Hematopoietic multipotent progenitor cell (in vitro differentiated cells): ENCODE results near the gene MAD2L2. TPM values are rescaled to one million over a fixed set of nuclear protein-coding genes. Genes with fewer than 3 reads are reported as not detected.

Source experiments
- DNase-seq, 3 donors: peaks; one replicate each; pipeline ENCODE4 v3.0.0-alpha.2; 2011 to 2015; ENCODE audit warnings: low read depth in 2 of 3, low spot score in 2 of 3
- total RNA-seq: library from RNA; depleted of rRNA; stranded (reverse); fragments of >200 nt; gene quantifications from one replicate; pipeline ENCODE4 v1.2.3, GENCODE V29; 2012

Gene MAD2L2
- total RNA-seq, 1 donor = 53.1 TPM

DNA sequence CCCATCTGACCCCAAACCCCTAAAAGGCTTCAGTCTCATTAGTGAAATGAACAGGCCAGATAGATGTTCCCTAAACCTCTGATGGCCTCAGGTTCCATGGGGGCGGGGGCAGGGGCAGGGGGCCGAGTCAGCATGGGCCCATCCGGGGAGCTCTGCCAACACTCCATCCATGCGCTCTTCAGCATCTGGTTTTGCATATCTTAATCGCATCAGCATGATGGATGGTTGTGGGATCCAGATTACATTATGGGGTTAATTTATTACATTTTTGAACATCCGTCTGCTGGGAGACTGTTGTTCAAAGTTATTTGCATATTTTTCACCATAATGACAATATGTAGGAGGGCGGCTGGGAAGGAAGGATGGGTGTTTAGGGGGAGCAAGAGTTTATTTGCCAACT, 3.1 kb upstream of the MAD2L2 start:
- no peak for DNase-seq

- no peak for DNase-seq
Measured at GRCh38 chr1:11682799-11683198, 1.9 kb upstream of the MAD2L2 start.

GRCh38 chr1:11682287-11682771, 1.4 kb upstream of the MAD2L2 start:
- DNase-seq = no peak

- peak in 1 of 3 donors; percentile 19 for DNase-seq
Measured at GRCh38 chr1:11680270-11681070, 478 bp downstream of the MAD2L2 start.

DNA sequence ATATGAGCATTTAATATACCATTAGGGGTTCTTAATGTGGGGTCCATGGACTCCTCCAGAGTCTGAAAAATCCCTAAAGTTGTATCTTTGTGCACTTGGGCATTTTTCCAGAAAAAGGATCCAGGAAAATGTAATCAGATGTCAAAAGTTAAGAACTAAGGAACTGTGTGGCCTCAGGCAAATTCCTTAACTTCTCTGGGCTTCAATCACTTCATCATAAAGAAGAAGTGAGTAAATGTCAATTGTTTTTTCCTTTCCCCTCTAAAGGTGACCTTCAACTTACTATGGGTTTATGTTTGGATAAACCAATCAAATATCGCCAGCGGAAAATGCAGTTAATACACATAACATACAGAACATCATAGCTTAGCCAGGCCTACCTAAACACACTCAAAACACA, 2.5 kb downstream of the MAD2L2 start:
- no peak for DNase-seq

- DNase-seq = no peak
Measured at GRCh38 chr1:11676386-11677103, 4.4 kb downstream of the MAD2L2 start.

GRCh38 chr1:11675325-11675724, 5.6 kb downstream of the MAD2L2 start:
- no peak for DNase-seq

DNA sequence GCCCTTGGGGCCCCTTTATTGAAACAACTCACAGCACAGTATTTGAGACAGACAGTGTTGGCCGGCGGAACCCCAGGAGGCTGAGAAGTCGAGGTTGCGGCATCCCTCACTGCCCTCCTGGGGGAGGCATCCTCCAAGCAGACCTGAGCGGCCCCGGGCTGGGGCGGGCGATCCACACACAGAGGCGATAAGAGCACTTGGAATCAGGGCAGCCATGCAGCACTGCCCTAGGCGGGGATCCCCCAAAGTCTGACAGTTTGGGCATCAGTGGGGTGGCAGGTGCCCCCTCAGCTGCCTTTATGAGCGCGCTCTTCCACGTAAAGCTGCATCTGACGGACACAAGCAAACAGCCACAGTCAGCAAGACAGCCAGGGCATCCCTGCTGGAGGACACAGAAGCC, 6.5 kb downstream of the MAD2L2 start:
- DNase-seq = no peak

- DNase-seq = no peak
Measured at GRCh38 chr1:11673089-11673769, 7.7 kb downstream of the MAD2L2 start.

- no peak for DNase-seq
Measured at GRCh38 chr1:11671544-11672286, 9.2 kb downstream of the MAD2L2 start.

- DNase-seq = no peak
Measured at GRCh38 chr1:11671205-11671543, 9.8 kb downstream of the MAD2L2 start.

DNA sequence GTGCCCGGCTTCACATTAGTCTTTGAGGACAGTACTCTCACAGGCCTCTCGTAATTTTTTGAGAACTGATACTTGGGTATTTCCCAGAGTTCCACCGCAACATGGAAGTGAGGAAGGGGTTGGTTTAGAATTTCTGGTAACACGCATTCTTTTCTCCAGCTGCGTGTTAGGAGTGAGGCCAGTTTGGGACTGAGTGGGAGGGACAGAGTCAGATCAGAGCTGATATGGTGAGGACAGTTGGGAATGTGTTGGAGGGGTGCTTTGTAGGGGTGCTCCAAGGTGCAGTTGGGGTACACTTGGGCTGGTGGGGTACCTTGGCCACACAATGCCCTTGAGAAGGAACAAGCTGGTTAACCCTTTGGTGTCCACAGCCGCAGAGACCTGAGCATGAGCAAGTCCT, 10.2 kb downstream of the MAD2L2 start:
- DNase-seq = no peak

DNA sequence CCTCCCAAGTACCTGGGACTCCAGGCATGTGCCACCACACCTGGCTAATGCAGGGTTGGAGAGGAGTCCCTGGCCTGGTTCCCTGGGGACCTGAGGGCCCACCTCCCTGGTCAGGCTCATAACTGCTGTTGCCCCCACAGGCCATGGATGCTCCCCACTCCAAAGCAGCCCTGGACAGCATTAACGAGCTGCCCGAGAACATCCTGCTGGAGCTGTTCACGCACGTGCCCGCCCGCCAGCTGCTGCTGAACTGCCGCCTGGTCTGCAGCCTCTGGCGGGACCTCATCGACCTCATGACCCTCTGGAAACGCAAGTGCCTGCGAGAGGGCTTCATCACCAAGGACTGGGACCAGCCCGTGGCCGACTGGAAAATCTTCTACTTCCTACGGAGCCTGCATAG, 12.4 kb downstream of the MAD2L2 start:
- no peak for DNase-seq

DNA sequence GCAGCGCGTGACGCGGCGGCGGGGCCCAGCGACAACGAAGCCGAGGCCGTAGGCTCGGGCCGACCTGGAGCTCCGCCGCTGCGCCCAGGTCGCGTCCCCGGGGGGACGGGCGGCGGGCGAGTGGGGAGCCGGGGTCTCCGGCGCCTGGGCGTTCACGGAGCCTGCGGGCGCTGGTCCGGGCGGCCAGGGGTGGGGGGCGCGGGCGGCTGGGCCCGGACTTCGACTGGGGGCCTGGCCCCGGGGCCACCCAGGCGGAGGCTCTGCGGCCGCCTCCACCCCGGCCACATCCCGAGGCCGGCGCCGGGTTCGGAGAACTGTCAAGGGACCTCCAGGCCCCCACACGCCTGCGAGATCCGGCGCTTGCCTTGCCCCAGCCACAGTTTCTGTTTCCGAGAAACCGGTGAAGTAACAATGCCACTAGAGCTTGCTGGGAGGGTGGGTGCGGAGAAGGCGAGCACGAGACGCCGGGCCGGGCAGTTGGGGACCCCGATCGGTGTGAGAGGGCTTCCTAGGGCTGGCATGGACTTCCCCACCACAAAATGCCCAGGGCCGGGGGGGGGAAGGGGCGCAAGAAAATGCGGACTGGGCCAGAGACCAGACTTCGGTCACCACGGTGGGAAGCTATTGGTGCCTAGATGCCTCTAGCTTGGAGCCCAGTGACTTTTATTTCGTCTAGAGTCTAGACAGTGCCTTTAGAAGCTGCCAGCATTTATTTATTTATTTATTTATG, 16.4 kb downstream of the MAD2L2 start:
- DNase-seq = peak in 1 of 3 donors; percentile 61

- no peak for DNase-seq
Measured at GRCh38 chr1:11661103-11661502, 19.8 kb downstream of the MAD2L2 start.

DNA sequence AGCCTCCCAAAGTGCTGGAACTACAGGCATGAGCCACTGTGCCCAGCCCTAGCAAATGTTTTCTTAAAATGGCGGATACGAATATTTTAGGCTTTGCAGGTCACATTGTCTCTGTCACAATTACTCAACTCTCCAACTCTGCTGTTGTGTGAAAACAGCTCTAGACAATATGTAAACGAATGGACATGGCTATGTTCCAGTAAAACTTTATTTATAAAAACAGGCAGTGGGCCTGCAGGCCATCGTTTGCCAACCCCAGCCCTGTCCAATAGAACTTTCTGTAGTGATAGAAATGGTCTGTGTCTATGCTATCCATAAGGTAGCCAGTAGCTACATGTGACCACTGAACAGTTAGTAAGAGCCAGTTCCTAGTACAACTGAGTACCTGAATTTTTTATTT, 21.2 kb downstream of the MAD2L2 start:
- DNase-seq = no peak

GRCh38 chr1:11658542-11658941, 22.4 kb downstream of the MAD2L2 start:
- DNase-seq = no peak

DNA sequence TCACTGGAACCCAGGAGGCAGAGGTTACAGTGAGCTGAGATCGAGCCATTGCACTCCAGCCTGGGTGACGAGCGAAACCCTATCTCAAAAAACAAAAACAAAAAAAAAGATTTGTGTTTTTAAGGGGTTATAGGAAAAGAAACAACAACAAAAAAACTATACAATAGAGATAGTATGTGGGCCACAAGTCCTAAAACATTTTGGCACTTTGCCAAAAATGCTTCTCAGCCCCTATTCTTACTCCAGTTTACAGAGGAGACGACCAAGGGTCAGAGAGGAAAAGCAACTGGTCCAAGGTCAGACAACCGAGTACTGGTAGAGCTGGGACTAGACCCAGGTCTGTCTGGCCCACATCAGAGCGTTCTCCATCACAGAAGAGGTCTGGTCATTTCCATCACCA, 23.3 kb downstream of the MAD2L2 start:
- DNase-seq = no peak

- DNase-seq = no peak
Measured at GRCh38 chr1:11654939-11655808, 25.8 kb downstream of the MAD2L2 start.
